Small intestine (tissue), 7 donors: Measurements from ENCODE around the gene TTC39A. TPM values are rescaled to one million over a fixed set of nuclear protein-coding genes. Genes with fewer than 3 reads are reported as not detected.

Experiments used
- DNase-seq, 2 donors: peaks; one replicate each; pipeline versions ENCODE4 v3.0.0 to v3.0.0-alpha.2; 2013
- FAIRE-seq: peaks from 2 replicates; lab custom pipeline; 2012; peaks lifted over from hg19 to GRCh38; lab: Jason Lieb, UNC
- H3K27ac ChIP-seq, 3 donors: one replicate each; pipeline ENCODE4 v1.5.1; 2013; ENCODE audit warnings: low read length in 2 of 3, mild to moderate bottlenecking in 2 of 3, control low read depth in 1 of 3, inconsistent platforms in 1 of 3, low read depth in 1 of 3, moderate library complexity in 1 of 3
- H3K27me3 ChIP-seq, 3 donors: one replicate each; pipeline ENCODE4 v1.6.1; 2013; ENCODE audit warnings: low read length in 3 of 3, inconsistent platforms in 1 of 3; ENCODE audit not compliant: control insufficient read depth in 3 of 3, insufficient read depth in 3 of 3
- H3K36me3 ChIP-seq, 3 donors: one replicate each; pipeline ENCODE4 v1.6.1; 2013; ENCODE audit warnings: low read length in 3 of 3, inconsistent platforms in 1 of 3, low read depth in 1 of 3, mild to moderate bottlenecking in 1 of 3, moderate library complexity in 1 of 3; ENCODE audit not compliant: control insufficient read depth in 3 of 3, insufficient read depth in 2 of 3
- H3K4me1 ChIP-seq, 3 donors: one replicate each; pipeline ENCODE4 v1.6.1; 2013; ENCODE audit warnings: low read length in 2 of 3, inconsistent platforms in 1 of 3, low read depth in 1 of 3, mild to moderate bottlenecking in 1 of 3, moderate library complexity in 1 of 3; ENCODE audit not compliant: control insufficient read depth in 3 of 3, insufficient read depth in 2 of 3
- H3K4me3 ChIP-seq, 3 donors: one replicate each; pipeline ENCODE4 v1.5.1; 2013; ENCODE audit warnings: low read length in 3 of 3, control low read depth in 1 of 3, inconsistent platforms in 1 of 3, low read depth in 1 of 3, mild to moderate bottlenecking in 1 of 3, moderate library complexity in 1 of 3
- H3K9me3 ChIP-seq, 2 donors: one replicate each; pipeline ENCODE4 v1.6.1; 2013; ENCODE audit warnings: low read depth in 1 of 2, low read length in 1 of 2; ENCODE audit not compliant: control insufficient read depth in 2 of 2, insufficient read depth in 1 of 2
- WGBS, 3 donors: extraction: QIAGEN DNeasy Blood & Tissue Kit; methylation state at CpG; one replicate each; pipeline ENCODE4 v1.1.7; 2013; 5-methylcytosine and 5-hydroxymethylcytosine counted together
- polyA plus RNA-seq, 4 donors: library from polyadenylated mRNA; stranded (reverse) in 3 of 4; unstranded in 1 of 4; fragments of 200-250 nt in 3 of 4; fragments of 120-200 nt in 1 of 4; gene quantifications; one replicate each; pipeline versions ENCODE4 v1.2.1 to v1.2.3, GENCODE V29; 2013
- donor health status: healthy with polysubstance abuse.
- donor health status: control.
- donor health status: control.
- donor health status: Bipolar disorder and iron deficiency.
- donor health status: healthy.

TTC39A gene
- polyA plus RNA-seq, 4 donors, result 9.3 to 30.3 (median 12.8) TPM

DNA sequence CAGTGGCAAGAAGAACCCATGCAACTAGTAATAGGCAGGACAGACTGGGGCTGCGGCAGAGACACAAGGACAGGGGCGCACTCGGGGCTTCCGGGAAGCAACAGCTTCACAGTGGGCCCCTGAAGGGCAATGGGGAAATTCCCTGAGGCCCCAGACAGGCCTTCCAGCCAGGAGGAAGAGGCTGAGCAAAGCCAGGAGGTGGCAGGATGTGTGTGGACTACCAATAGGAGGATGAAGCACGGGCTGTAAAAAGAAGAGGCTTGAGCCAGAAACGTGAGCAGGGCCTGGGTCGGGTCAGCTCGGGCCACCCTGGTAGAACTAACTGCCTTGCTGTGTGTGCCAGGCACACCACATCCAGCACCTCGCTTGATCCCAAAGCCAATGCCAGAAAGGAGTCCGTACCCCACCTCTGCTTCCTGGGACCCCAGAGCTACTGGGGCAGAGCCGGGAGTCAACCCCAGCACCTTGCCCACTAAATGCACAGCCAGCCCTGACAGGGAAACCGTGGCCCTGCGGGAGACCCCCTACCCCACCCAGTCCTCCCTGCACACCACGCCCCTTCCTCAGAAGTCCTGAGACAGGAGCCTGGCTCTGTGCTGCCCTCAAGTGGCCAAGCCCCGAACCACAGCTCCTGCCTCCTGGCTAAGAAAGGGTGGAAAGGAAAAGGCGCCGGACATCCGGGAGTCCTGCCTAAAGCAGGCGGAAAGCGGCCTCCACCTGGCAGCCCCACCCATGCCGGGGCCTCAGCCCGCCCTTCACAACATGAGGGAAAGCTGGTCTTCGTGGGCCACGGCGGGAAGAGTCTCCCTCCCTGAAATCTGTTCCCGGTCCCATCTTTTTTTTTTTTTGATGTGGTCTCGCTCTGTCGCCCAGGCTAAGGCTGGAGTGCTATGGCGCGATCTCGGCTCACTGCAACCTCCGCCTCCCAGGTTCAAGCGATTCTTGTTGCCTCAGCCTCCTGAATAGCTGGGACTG is 33.7 kb downstream of the TTC39A start:
- Histone ChIP-seq H3K4me3 (peak overlapping the region in 2 of 3 donors; percentile 23 to 47), H3K36me3 (peaks cover 0 to 19% (median 0%) of the 10 kb centered on the region in 3 donors), H3K9me3 (peaks cover 0 to 10% of the 10 kb centered on the region in 2 donors), H3K27ac (no peak overlapping the region), H3K27me3 (no peaks in the 10 kb centered on the region), H3K4me1 (peaks cover 0 to 13% (median 0%) of the 10 kb centered on the region in 3 donors)
- no peak for FAIRE-seq
- DNase-seq, result peak; percentile 79 to 89
- WGBS, 3 donors, result 23 to 27% (median 23%) methylated on average over 29 to 33 of the region's 33 CpGs

DNA sequence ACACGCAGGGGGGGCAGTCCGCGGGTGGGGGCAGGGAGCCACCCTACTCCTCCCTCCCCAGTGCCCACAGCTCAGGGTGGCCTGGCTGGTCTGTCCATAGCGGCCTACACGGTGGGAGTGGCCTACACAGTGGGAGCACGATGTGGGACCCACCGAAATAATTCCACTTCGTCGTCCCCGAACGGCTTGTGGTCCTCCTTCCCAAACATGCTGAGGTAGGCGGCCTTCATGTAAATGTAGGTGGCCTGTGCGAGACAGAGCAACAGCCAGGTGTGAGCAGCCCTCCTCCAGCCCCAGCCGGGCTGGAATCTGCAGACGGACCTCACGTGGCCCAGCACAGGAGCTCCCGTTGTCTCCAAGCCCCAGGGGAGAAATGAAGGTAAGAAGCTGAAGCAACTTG is 34.4 kb downstream of the TTC39A start:
- no peak for DNase-seq
- FAIRE-seq, result no peak
- peaks cover 0 to 13% (median 0%) of the 10 kb centered on the region in 3 donors for H3K4me1 ChIP-seq
- peaks cover 0 to 17% (median 0%) of the 10 kb centered on the region in 3 donors for H3K36me3 ChIP-seq
- 92 to 94% (median 93%) methylated on average over 17 of the region's 17 CpGs for WGBS, 3 donors
- H3K4me3 ChIP-seq, result no peak overlapping the region
- no peak overlapping the region for H3K27ac ChIP-seq
- H3K27me3 ChIP-seq, result no peaks in the 10 kb centered on the region
- peaks cover 0 to 10% of the 10 kb centered on the region in 2 donors for H3K9me3 ChIP-seq

DNA sequence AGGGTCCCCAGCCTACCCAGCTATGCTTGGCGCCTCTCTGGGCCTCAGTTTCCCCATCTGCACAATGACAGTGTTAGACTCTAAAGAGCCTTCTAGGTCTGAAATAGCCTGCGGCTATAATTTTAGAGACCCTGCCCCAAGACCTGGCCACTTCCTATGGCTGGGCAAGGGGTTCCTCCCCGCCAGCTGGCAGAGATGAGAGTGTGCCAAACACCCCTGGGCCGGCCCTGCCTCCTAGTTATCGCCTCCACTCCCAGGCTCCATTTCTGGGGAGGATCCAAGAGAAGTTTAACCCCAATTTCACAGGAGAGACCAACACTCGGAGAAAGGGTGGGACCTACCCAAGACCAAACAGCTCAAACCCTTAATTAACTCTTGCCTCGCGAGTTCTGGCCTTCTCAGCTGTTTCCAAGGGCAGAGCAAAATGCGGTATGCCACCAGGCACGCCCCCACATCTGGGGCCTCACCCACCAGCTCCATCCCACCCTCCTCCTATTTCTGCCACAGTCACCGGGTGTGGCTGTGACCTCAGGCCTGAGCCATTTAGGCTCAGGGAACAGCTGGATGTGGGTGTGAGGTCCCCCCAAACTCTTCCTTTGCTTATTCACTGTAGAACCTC is 35.7 kb downstream of the TTC39A start:
- no peak for FAIRE-seq
- Histone ChIP-seq H3K9me3 (peaks cover 0 to 10% of the 10 kb centered on the region in 2 donors), H3K4me3 (no peak overlapping the region), H3K4me1 (peaks cover 0 to 13% (median 0%) of the 10 kb centered on the region in 3 donors), H3K36me3 (peaks cover 0 to 14% (median 3%) of the 10 kb centered on the region in 3 donors), H3K27ac (no peak overlapping the region), H3K27me3 (no peaks in the 10 kb centered on the region)
- no peak for DNase-seq
- WGBS, 3 donors, result 46 to 61% (median 48%) methylated on average over 11 of the region's 11 CpGs

DNA sequence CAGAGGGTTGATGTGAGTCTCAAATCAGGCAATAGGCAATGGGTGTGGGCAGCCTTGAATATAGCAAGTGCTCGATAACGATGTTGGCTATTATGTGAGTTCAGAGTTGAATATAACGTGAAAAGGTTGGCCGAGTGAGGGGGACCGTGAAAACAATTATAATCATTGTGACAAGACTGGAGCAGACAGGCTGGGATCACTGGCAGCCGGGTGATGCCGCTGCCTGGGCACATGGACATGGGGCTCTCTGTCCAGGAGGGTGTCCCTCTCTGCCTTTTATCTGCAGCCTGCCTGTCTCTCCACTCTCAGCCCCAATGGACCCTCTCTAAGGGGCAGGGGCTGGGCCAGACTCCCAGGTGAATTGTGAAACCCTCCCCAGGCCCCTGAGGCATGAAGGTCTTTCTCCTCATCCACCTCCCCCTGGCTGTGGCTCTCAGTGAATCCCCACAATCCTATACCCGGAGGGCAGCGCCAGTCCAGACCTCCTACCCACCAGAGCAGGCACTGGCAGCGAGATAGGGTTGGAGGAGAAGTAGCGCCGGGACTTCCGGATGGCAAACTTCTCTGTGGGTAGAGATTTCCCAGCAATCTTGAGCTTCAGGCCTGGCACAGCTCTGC is 36.4 kb downstream of the TTC39A start:
- peaks cover 0 to 4% of the 10 kb centered on the region in 2 donors for H3K9me3 ChIP-seq
- 89 to 94% (median 90%) methylated on average over 13 of the region's 13 CpGs for WGBS, 3 donors
- no peaks in the 10 kb centered on the region for H3K27me3 ChIP-seq
- peaks cover 0 to 13% (median 0%) of the 10 kb centered on the region in 3 donors for H3K4me1 ChIP-seq
- peaks cover 0 to 19% (median 3%) of the 10 kb centered on the region in 3 donors for H3K36me3 ChIP-seq
- FAIRE-seq (no peak), DNase-seq (no peak)
- no peak overlapping the region for H3K27ac ChIP-seq
- H3K4me3 ChIP-seq, result no peak overlapping the region

DNA sequence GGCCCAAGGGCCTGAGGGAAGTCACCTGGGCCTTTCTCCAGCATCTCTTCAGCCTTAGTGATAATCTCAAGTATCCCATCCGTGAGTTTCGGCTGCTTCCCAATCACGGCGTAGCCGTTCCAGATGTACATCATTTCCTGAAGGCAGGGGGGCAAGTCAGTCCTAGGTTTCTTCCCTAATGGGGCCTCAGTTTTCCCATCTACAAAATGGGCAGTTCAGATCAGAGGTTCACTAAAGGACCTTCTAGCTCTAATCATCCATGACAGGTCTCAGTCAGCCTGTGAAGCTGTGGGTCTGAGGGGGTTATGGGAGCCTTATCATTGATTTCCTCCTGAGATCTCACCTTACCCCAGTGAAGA is 39.9 kb downstream of the TTC39A start:
- Histone ChIP-seq H3K4me3 (no peak overlapping the region), H3K9me3 (no peaks in the 10 kb centered on the region), H3K36me3 (peaks cover 0 to 32% (median 5%) of the 10 kb centered on the region in 3 donors), H3K4me1 (no peaks in the 10 kb centered on the region), H3K27me3 (no peaks in the 10 kb centered on the region), H3K27ac (no peak overlapping the region)
- DNase-seq, result no peak
- WGBS, 3 donors, result 93 to 100% (median 94%) methylated on average over 5 of the region's 5 CpGs
- no peak for FAIRE-seq

DNA sequence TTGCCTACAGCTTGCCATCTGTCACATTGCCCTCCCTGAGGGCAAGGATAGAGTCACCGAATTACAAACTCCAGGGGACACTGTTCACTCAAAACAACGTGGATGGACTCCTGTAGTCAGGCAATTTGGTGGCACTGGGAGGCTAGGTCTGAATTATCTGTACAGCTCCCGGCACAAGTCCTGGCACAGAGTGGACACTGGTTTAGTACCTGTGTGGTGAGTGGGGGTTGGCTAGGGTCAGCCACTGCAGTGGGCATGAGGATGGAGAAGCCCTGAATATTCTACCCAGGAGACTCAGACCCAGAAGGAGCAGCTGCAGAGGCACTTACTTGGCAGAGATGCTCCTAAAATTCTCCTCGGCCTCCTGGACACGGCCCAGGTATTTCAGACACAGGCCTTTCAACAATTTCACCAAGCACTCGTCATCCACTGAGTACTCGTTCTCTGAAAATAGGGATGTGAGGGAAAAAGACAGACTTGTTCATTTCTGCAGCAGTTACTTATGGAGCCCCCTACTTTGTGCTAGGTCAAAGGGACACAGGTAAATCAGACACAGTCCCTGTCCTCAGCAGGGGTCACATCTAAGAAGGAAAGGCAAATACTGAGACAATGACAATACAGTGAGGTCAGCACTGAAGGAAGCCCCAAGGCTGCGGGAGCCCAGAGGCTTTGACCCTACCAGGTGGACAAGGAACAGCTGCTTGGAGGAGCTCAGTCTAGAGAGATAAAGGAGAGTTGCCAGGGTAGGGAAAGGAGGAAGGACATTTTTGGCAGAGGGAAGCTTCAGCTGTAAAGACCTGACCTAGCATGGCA is 40.5 kb downstream of the TTC39A start:
- FAIRE-seq (no peak), DNase-seq (no peak)
- Histone ChIP-seq H3K4me1 (no peaks in the 10 kb centered on the region), H3K36me3 (peaks cover 0 to 32% (median 5%) of the 10 kb centered on the region in 3 donors), H3K4me3 (no peak overlapping the region), H3K9me3 (no peaks in the 10 kb centered on the region), H3K27ac (no peak overlapping the region), H3K27me3 (no peaks in the 10 kb centered on the region)
- 85 to 93% (median 86%) methylated on average over 8 of the region's 8 CpGs for WGBS, 3 donors

DNA sequence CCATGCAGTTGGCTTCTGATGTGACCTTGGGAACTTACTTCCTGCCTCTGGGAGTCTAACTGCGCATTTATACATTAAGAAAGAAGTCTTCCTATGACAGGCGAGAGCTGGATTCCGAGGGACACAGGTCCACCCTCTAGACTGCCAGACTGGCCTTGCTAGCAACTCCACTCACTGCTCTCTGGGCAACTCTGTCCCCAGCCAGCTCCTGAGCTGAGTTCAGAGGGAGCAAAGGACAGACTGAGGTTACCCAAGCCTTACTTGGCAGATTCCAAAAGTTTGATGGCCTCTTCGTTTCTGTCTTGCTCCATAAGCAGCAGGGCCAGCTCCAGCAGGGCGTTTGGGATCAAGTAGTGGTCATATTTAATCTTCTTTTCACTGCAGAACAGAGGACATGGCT is 41.8 kb downstream of the TTC39A start:
- Histone ChIP-seq H3K4me3 (no peak overlapping the region), H3K36me3 (peaks cover 0 to 25% (median 5%) of the 10 kb centered on the region in 3 donors), H3K27me3 (no peaks in the 10 kb centered on the region), H3K9me3 (no peaks in the 10 kb centered on the region), H3K4me1 (no peaks in the 10 kb centered on the region), H3K27ac (no peak overlapping the region)
- WGBS, 3 donors, result 82 to 90% (median 86%) methylated on average over 5 of the region's 5 CpGs
- DNase-seq (no peak), FAIRE-seq (no peak)
